Activated CD4-positive, alpha-beta T cell treated with anti-CD3 and anti-CD28 coated beads for 36 hours (primary cell): ENCODE data around the gene ZNF512B. TPM values are rescaled to one million over a fixed set of nuclear protein-coding genes. Genes with fewer than 3 reads are reported as not detected.

ENCODE experiments used
- ATAC-seq: fragments of 200-7000 bp; cut with Tn5 transposase; one replicate; pipeline ENCODE4 v1.10.0; 2021; ENCODE audit warnings: mild to moderate bottlenecking, moderate library complexity
- CTCF ChIA-PET: fragments of 350-600 bp; sonication (Branson Sonifier 250); formaldehyde crosslinking; loops from one replicate; lab custom pipeline; 2021; ENCODE audit warnings: antibody characterized with exemption; lab: Charles Lee
- POLR2A ChIA-PET: fragments of 350-600 bp; sonication (Branson Sonifier 250); formaldehyde crosslinking; loops from one replicate; lab custom pipeline; 2021; ENCODE audit warnings: antibody characterized with exemption, inconsistent platforms; lab: Charles Lee
- DNase-seq: peaks from one replicate; pipeline ENCODE4 v3.0.0-alpha.2; 2020
- H3K27ac Mint-ChIP-seq: one replicate; pipeline ENCODE4 v1.8.0; 2021; ENCODE audit warnings: mixed read lengths
- H3K27me3 Mint-ChIP-seq: one replicate; pipeline ENCODE4 v1.8.0; 2021; ENCODE audit warnings: mixed read lengths
- H3K36me3 Mint-ChIP-seq: one replicate; pipeline ENCODE4 v1.8.0; 2021; ENCODE audit warnings: low read depth, mixed read lengths
- H3K4me1 Mint-ChIP-seq: one replicate; pipeline ENCODE4 v1.8.0; 2021; ENCODE audit warnings: mixed read lengths
- H3K4me3 Mint-ChIP-seq: one replicate; pipeline ENCODE4 v1.8.0; 2021; ENCODE audit warnings: mild to moderate bottlenecking, moderate library complexity, mixed read lengths
- H3K9me3 Mint-ChIP-seq: one replicate; pipeline ENCODE4 v1.8.0; 2021; ENCODE audit warnings: low read depth, mixed read lengths
- intact Hi-C, 2 experiments: fragments of 100-400 bp; cut with DNase I in 1 of 2; cut with micrococcal nuclease in 1 of 2; formaldehyde crosslinking; loops; one replicate each; pipeline versions ENCODE4 v1.14.2 to v1.15.1; 2022 to 2024; cut with DNase I, micrococcal nuclease
- total RNA-seq, 2 experiments: library from RNA; stranded (reverse); gene quantifications; one replicate each; pipeline ENCODE4 v1.2.3, GENCODE V29; 2021

The ZNF512B gene
- total RNA-seq, 2 experiments from 2014 or later: 12.6 to 13.1 TPM

DNA sequence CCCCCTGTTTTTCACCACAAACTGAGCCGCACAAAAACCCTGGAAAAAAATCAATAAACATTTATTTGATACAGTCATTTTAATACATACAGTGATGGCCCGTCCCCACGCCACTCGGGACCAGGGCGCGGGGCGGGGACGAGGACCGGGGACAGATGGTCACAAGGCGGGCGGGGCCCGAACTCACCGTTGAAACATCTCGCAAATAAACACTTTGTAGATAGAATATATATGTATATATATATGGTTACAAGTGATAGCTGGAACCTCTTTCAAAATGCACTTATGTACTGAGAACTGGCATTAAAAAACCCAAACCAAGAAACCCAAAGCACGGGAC, 13.1 kb downstream of the ZNF512B start:
- CTCF ChIA-PET: interaction anchor here (0.7 to 2.0 kb wide), 6 partner anchors 17 to 127 kb away, joined by 3 to 6 read pairs (median 4); partner anchors contain the start of genes LKAAEAR1, PRPF6 and SAMD10
- H3K4me1 Mint-ChIP-seq: peaks cover 37% of the 10 kb centered on the region
- DNase-seq (no peak), ATAC-seq (peak; percentile 10)
- no peaks in the 10 kb centered on the region for H3K9me3 Mint-ChIP-seq
- H3K27ac Mint-ChIP-seq: peak overlapping the region; percentile 82
- H3K27me3 Mint-ChIP-seq: no peaks in the 10 kb centered on the region
- intact Hi-C loops: loop anchor here (1.0 to 5.0 kb wide), 12 partner anchors 12 to 436 kb away; partner anchors contain the start of genes PTK6 (in 2 of the 2), ARFRP1 (in 1 of the 2), DNAJC5 (in 1 of the 2) and GMEB2 (in 1 of the 2)
- POLR2A ChIA-PET: interaction anchor here (0.6 to 0.7 kb wide), 2 partner anchors 24 to 229 kb away, joined by 3 to 4 read pairs; partner anchors contain the start of gene PRPF6
- H3K36me3 Mint-ChIP-seq: peaks cover 2% of the 10 kb centered on the region
- peak overlapping the region; percentile 77 for H3K4me3 Mint-ChIP-seq

DNA sequence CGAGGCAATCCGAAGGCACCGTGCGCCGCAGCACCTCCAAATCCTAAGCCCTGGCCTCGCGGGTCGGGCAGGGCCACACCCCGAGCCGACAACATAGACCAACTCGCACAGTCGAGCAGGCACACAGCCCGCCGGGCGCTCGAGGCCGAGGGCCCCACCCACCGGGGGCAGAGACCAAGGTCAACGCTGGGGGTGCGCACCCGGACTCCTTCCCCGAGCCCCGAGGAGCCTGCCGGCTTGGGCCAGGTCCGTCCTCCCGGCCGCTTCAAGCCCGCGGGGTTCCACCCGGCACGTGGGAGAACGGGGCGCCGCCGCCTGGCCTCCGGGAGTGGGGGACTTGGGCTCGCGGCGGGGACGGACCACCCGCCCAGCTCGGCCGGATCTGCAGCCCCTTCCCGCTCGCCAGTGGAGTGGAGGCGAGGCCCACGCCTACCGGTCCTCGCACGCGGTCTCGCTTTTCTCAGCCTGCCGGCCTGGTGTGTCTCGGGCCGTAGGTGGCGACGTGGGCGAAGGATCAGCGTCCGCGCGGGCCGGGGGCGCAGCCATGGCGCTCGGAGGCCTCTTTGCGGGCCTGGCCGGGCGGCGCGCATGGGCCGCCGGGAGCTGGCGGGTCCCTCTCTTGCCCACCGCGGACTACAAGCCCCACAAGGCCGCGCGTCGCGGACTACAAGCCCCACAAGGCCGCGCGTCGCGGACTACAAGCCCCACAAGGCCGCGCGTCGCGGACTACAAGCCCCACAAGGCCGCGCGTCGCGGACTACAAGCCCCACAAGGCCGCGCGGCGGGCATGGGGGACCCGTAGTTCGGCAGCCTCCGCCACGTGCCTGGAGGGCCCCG, 13.7 kb downstream of the ZNF512B start, which contains the start of gene UCKL1:
TSS of gene UCKL1 (minus strand) at position 590 of the 837 bp plus-strand sequence. CDS start at position 546, 44 bp downstream.
- ChIA-PET POLR2A (interaction anchor here (0.5 to 0.7 kb wide), 3 partner anchors 25 to 228 kb away, joined by 3 to 4 read pairs (median 4); partner anchors contain the start of gene PRPF6), CTCF (interaction anchor here (0.7 to 2.0 kb wide), 6 partner anchors 16 to 128 kb away, joined by 3 to 6 read pairs (median 4); partner anchors contain the start of genes LKAAEAR1, PRPF6 and SAMD10)
- H3K36me3 Mint-ChIP-seq: peaks cover 2% of the 10 kb centered on the region
- peaks cover 37% of the 10 kb centered on the region for H3K4me1 Mint-ChIP-seq
- H3K4me3 Mint-ChIP-seq: peak within 1 kb of the TSS; percentile 77
- H3K27me3 Mint-ChIP-seq: no peaks in the 10 kb centered on the region
- peak; percentile 78 for ATAC-seq
- peak; percentile 95 for DNase-seq
- H3K27ac Mint-ChIP-seq: peak within 1 kb of the TSS; percentile 89
- intact Hi-C loops: loop anchor here (1.0 to 5.0 kb wide), 10 partner anchors 15 to 436 kb away; partner anchors contain the start of genes PTK6 (in 2 of the 2), ARFRP1 (in 1 of the 2), GMEB2 (in 1 of the 2) and PPDPF (in 1 of the 2)
- no peaks in the 10 kb centered on the region for H3K9me3 Mint-ChIP-seq

DNA sequence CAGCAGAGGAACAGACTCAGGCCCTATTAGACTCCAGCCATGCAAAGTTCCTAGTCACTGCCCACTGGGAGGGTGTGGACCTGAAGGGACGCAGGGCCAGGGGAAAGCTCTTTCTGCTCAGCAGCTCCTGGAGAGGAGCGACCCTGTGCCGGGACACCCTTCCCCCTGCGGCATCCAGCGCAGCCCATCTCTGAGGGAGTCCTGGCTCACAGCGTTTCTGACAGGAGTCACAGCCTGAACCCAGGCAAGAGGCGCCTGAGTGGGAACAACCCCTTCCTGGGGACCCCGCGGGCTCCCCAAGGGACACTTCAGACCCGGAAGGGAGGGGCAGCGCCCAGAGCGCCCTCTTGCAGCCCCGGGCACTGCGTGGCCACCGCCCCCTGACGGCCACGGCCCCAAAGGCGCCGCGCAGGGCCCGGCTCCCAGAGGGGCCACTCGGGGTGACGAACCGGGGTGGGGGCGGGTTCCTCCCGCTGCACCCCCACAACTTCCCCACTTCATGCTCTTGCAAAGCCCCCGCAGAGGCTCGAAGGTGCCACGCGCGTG, 14.4 kb downstream of the ZNF512B start:
- ChIA-PET POLR2A (no interaction called here), CTCF (interaction anchor here (0.7 to 1.4 kb wide), 2 partner anchors 19 to 20 kb away, joined by 4 read pairs; no protein-coding TSS in a partner anchor)
- Mint-ChIP-seq H3K27me3 (no peaks in the 10 kb centered on the region), H3K27ac (peak overlapping the region; percentile 71), H3K4me3 (peak overlapping the region; percentile 77), H3K36me3 (peaks cover 2% of the 10 kb centered on the region), H3K4me1 (peaks cover 37% of the 10 kb centered on the region), H3K9me3 (no peaks in the 10 kb centered on the region)
- intact Hi-C loops: loop anchor here (5.0 kb wide), 2 partner anchors 328 to 418 kb away; partner anchors contain the start of genes PTK6 (in 2 of the 2) and GMEB2 (in 1 of the 2)
- ATAC-seq: peak; percentile 11
- DNase-seq: peak; percentile 63

DNA sequence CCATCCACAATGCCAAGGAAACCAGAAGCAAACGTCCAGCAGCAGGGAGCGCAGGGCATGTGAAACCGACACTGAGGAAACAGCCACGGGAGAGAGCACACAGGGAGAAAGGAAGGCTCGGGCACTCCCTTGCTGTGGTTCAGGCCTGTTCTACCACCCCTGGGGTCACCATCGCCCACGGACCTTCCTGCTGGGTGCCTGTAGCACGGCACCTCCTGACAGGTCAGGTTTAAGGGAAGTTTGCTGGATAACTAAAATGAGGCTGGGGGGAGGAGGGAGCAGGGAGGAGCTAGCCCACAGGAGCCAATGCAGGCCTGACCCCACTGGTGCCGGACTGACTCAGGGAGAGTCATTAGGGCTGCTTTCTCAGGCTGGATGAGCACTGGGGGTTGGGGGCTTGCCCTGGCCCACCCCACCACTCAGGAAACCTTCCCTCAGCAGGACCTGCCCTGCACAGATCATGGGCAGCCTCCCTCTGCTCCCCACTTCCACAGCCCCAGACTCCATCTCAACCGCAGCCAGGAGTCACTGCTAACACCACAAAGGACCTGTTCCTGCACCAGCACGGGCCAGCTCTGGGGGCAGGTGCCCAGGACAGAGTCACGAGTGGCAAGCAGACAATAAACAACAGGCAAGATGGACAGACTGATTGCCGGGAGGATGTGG, 15.8 kb downstream of the ZNF512B start:
- ATAC-seq: no peak
- no peaks in the 10 kb centered on the region for H3K36me3 Mint-ChIP-seq
- intact Hi-C loops: no loop called here
- ChIA-PET POLR2A (no interaction called here), CTCF (interaction anchor here (0.8 to 1.4 kb wide), 2 partner anchors 18 kb away, joined by 3 to 4 read pairs; no protein-coding TSS in a partner anchor)
- no peaks in the 10 kb centered on the region for H3K27me3 Mint-ChIP-seq
- peaks cover 46% of the 10 kb centered on the region for H3K4me1 Mint-ChIP-seq
- H3K9me3 Mint-ChIP-seq: no peaks in the 10 kb centered on the region
- DNase-seq: no peak
- peak overlapping the region; percentile 26 for H3K27ac Mint-ChIP-seq
- H3K4me3 Mint-ChIP-seq: peak overlapping the region; percentile 77

DNA sequence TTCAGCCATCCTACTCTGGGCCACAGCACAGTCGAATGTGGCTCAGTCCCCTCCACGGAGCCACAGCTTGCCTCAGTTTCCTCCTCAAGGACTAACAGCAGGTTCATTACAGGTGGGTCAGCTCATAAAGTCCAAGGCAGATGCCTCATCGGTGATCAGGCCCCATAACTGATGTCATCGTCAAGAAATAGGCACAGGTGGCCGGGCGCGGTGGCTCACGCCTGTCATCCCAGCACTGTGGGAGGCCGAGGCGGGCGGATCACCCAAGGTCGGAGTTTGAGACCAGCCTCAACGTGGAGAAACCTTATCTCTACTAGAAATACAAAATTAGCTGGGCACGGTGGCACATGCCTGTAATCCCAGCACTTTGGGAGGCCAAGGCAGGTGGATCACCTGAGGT, 17.0 kb downstream of the ZNF512B start:
- DNase-seq (no peak), ATAC-seq (no peak)
- no peak overlapping the region for H3K4me3 Mint-ChIP-seq
- H3K9me3 Mint-ChIP-seq: peaks cover 2% of the 10 kb centered on the region
- H3K36me3 Mint-ChIP-seq: peaks cover 2% of the 10 kb centered on the region
- H3K27me3 Mint-ChIP-seq: no peaks in the 10 kb centered on the region
- no peak overlapping the region for H3K27ac Mint-ChIP-seq
- H3K4me1 Mint-ChIP-seq: peaks cover 49% of the 10 kb centered on the region
- POLR2A ChIA-PET: no interaction called here
- CTCF ChIA-PET: no interaction called here
- intact Hi-C loops: no loop called here

- H3K27me3 Mint-ChIP-seq: no peaks in the 10 kb centered on the region
- DNase-seq (no peak), ATAC-seq (no peak)
- intact Hi-C loops: no loop called here
- H3K27ac Mint-ChIP-seq: no peak overlapping the region
- peaks cover 3% of the 10 kb centered on the region for H3K36me3 Mint-ChIP-seq
- POLR2A ChIA-PET: interaction anchor here (0.7 kb wide), 1 partner anchor 431 kb away, joined by 3 read pairs; the partner anchor contains the start of gene PPDPF
- H3K4me3 Mint-ChIP-seq: no peak overlapping the region
- H3K4me1 Mint-ChIP-seq: peaks cover 49% of the 10 kb centered on the region
- CTCF ChIA-PET: no interaction called here
- H3K9me3 Mint-ChIP-seq: peaks cover 2% of the 10 kb centered on the region
Observed at GRCh38 chr20:63952210-63952535, 17.6 kb downstream of the ZNF512B start.

DNA sequence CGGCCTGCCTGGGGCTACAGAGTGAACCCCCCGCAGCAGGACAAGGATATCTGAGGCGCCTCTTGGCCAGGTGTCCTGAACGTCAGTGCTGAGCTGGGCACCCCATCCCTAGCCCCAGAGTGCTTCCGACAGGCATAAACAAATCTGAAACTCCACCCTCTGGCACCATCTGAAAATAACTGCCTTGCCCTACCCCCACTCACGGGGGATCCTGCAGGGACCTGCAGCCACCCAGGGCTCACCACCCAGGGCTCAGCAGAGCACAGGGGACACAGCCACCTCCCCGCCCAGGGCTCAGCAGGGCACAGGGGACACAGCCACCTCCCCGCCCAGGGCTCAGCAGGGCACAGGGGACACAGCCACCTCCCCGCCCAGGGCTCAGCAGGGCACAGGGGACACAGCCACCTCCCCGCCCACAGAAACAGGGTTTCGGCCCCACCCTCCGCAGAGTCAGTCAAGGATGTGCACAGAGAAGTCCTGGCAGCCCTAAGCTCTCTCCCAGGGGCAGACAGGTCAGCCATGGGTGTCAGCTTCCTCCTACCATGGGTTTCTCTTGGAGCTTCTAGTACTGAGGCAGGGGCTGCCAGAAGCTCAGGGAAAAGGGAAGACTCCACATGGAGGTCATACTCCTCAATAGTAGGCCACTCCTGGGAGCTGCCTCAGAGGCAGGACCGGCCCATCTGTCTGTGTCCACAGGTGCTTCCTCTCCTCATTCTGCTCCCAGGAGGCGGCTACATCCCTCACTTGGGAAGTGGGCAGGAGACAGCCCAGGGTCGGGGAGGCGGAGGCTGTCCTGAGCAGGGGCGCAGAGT, 18.1 kb downstream of the ZNF512B start:
- ChIA-PET POLR2A (interaction anchor here (0.7 kb wide), 1 partner anchor 431 kb away, joined by 3 read pairs; the partner anchor contains the start of gene PPDPF), CTCF (interaction anchor here (0.6 kb wide), 1 partner anchor 375 kb away, joined by 5 read pairs; no protein-coding TSS in a partner anchor)
- DNase-seq: no peak
- ATAC-seq: no peak
- Mint-ChIP-seq H3K36me3 (peaks cover 6% of the 10 kb centered on the region), H3K4me3 (no peak overlapping the region), H3K9me3 (peaks cover 2% of the 10 kb centered on the region), H3K4me1 (peaks cover 52% of the 10 kb centered on the region), H3K27ac (no peak overlapping the region), H3K27me3 (no peaks in the 10 kb centered on the region)
- intact Hi-C loops: no loop called here

DNA sequence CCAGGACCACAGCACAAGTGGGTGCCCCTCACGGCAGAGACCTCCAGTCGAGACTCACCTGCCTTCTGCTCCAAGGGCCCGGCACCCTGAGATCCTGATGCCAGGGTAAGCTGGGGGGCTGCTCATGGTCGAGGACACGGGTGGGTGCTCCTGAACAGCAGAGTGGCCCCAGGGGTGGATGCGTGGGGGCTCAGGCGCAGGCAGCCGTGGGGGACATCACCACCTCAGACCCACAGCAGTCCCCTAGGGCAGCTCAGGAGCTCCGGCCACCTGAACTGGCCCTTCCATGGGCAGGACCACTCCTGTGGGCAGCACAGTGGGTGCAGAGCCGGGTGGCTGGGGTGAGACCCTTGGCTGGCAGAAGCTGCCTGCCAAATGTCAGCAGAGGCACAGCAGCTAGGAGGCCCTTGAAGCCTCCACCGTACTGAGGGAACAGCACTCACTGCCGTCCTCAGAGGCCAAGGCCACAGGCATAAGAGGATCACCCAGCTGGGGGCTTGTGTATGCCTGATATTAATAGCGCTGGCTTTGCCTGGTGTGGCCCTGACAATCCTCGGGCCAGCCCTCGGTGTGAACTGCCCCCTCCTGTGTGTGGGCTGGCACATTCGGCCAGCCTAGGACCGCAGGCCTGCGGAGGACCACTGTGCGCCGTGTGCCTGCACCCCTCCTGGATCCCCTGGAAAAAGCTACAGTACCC, 18.9 kb downstream of the ZNF512B start:
- DNase-seq (no peak), ATAC-seq (no peak)
- Mint-ChIP-seq H3K4me1 (peaks cover 51% of the 10 kb centered on the region), H3K9me3 (peaks cover 2% of the 10 kb centered on the region), H3K27ac (no peak overlapping the region), H3K27me3 (no peaks in the 10 kb centered on the region), H3K36me3 (peaks cover 6% of the 10 kb centered on the region), H3K4me3 (no peak overlapping the region)
- ChIA-PET CTCF (no interaction called here), POLR2A (no interaction called here)
- intact Hi-C loops: no loop called here

GRCh38 chr20:63947638-63948456, 21.9 kb downstream of the ZNF512B start:
- Mint-ChIP-seq H3K27me3 (no peaks in the 10 kb centered on the region), H3K4me3 (peak overlapping the region; percentile 69), H3K9me3 (peaks cover 2% of the 10 kb centered on the region), H3K36me3 (peaks cover 6% of the 10 kb centered on the region), H3K4me1 (peaks cover 30% of the 10 kb centered on the region), H3K27ac (peak overlapping the region; percentile 84)
- ATAC-seq: peak; percentile 57
- POLR2A ChIA-PET: no interaction called here
- DNase-seq: peak; percentile 68
- intact Hi-C loops: no loop called here
- CTCF ChIA-PET: interaction anchor here (0.6 kb wide), 1 partner anchor 306 kb away, joined by 3 read pairs; no protein-coding TSS in a partner anchor
